K562 (cell line): ENCODE results near the gene TBC1D2. TPM values are rescaled to one million over a fixed set of nuclear protein-coding genes. Genes with fewer than 3 reads are reported as not detected.

Source experiments
- BHLHE40 ChIP-seq: IDR thresholded peaks from 2 replicates; pipeline ENCODE4 v1.6.1; 2011; ENCODE audit warnings: low read length, improper control_type of control experiment
- CBFA2T3 ChIP-seq: fragments of 450-650 bp; IDR thresholded peaks from 2 replicates; pipeline ENCODE4 v1.6.1; 2017
- CHAMP1 ChIP-seq: fragments of 450-650 bp; IDR thresholded peaks from 2 replicates; pipeline ENCODE4 v1.6.1; 2016; ENCODE audit warnings: mild to moderate bottlenecking
- CHD4 ChIP-seq: fragments of 200-600 bp; sonication (generic); IDR thresholded peaks from 3 replicates; pipeline ENCODE4 v1.6.1; 2012; ENCODE audit warnings: low read depth, mild to moderate bottlenecking, mixed read lengths, low read length, inconsistent platforms; ENCODE audit not compliant: insufficient read depth, insufficient replicate concordance, poor library complexity, severe bottlenecking
- CTCFL ChIP-seq: IDR thresholded peaks from 2 replicates; pipeline ENCODE4 v1.6.1; 2011; ENCODE audit warnings: borderline replicate concordance, low read depth, mild to moderate bottlenecking, moderate library complexity, low read length; ENCODE audit not compliant: insufficient read depth, poor library complexity, severe bottlenecking
- DIDO1 ChIP-seq: fragments of 450-650 bp; IDR thresholded peaks from 2 replicates; pipeline ENCODE4 v1.6.1; 2016; ENCODE audit warnings: low read depth, missing biosample characterization, missing genetic modification characterization
- EP300 ChIP-seq: IDR thresholded peaks from 2 replicates; pipeline ENCODE4 v1.6.1; 2012; ENCODE audit warnings: low read length, improper control_type of control experiment
- FOXA1 ChIP-seq: fragments of 450-650 bp; IDR thresholded peaks from 2 replicates; pipeline ENCODE4 v1.6.1; 2016; ENCODE audit warnings: mild to moderate bottlenecking, borderline replicate concordance
- FOXK2 ChIP-seq, 2 experiments: fragments of 450-650 bp; IDR thresholded peaks in 1 of 2; conservative IDR thresholded peaks in 1 of 2; 2 replicates each; pipeline ENCODE4 v1.6.1; 2016; ENCODE audit warnings: low read depth in 2 of 2, mild to moderate bottlenecking in 1 of 2
- GATAD2B ChIP-seq: fragments of 450-650 bp; IDR thresholded peaks from 2 replicates; pipeline ENCODE4 v1.6.1; 2017; ENCODE audit warnings: mild to moderate bottlenecking, borderline replicate concordance
- KAT7 ChIP-seq: sonication (generic); formaldehyde crosslinking; IDR thresholded peaks from 2 replicates; pipeline ENCODE4 v1.8.0; 2022; ENCODE audit warnings: missing genetic modification reagents, mild to moderate bottlenecking, borderline replicate concordance
- MLLT1 ChIP-seq, 2 experiments: fragments of 450-650 bp; IDR thresholded peaks; 2 replicates each; pipeline ENCODE4 v1.6.1; 2016
- SMAD1 ChIP-seq: fragments of 150-350 bp; IDR thresholded peaks from 2 replicates; pipeline ENCODE4 v1.6.1; 2014; ENCODE audit warnings: low read length, low read depth; ENCODE audit not compliant: partially characterized antibody
- SMARCB1 ChIP-seq: IDR thresholded peaks from 2 replicates; pipeline ENCODE4 v1.6.1; 2011; ENCODE audit warnings: improper control_type of control experiment, low read depth; ENCODE audit not compliant: insufficient read length
- SNAPC5 ChIP-seq: fragments of 250-450 bp; sonication (Bioruptor Pico); IDR thresholded peaks from 2 replicates; pipeline ENCODE4 v1.8.0; 2021; ENCODE audit warnings: moderate library complexity, mild to moderate bottlenecking, inconsistent platforms
- SRSF1 ChIP-seq: fragments of 200-400 bp; formaldehyde crosslinking; IDR thresholded peaks from 2 replicates; pipeline ENCODE4 v1.6.1; 2017; ENCODE audit warnings: mild to moderate bottlenecking, low read depth, low read length, moderate library complexity
- STAG1 ChIP-seq: sonication (generic); formaldehyde crosslinking; IDR thresholded peaks from 2 replicates; pipeline ENCODE4 v1.5.0; 2020; ENCODE audit warnings: missing genetic modification reagents, borderline replicate concordance
- ZBTB17 ChIP-seq: fragments of 450-650 bp; formaldehyde crosslinking; IDR thresholded peaks from 2 replicates; pipeline ENCODE4 v1.4.0; 2020; ENCODE audit warnings: mild to moderate bottlenecking
- ZNF639 ChIP-seq, 2 experiments: fragments of 200-800 bp in 1 of 2; sonication (Bioruptor generic) in 1 of 2; sonication (generic) in 1 of 2; formaldehyde crosslinking in 1 of 2; IDR thresholded peaks in 1 of 2; conservative IDR thresholded peaks in 1 of 2; 2 replicates each; pipeline versions ENCODE4 v1.5.0 to v1.6.1; 2016 to 2020; ENCODE audit warnings: missing compliant biosample characterization in 1 of 2, missing genetic modification characterization in 1 of 2, missing genetic modification reagents in 1 of 2
- polyA plus RNA-seq, 8 experiments: library from polyadenylated mRNA; depleted of rRNA in 4 of 8; stranded (reverse) in 5 of 8; unstranded in 3 of 8; fragments of >200 nt; fragmentation: Nextera tagmentation in 2 of 8; fragmentation: Illumina TruSeq in 1 of 8; extraction: Ambion mirVana in 2 of 8; extraction: Trizol in 1 of 8; gene quantifications; 2 replicates each; pipeline versions ENCODE4 v1.2.1 to v1.2.3, GENCODE V29; 2011 to 2014; ENCODE audit warnings: inconsistent platforms in 1 of 8, missing spikeins in 1 of 8
- total RNA-seq, 7 experiments: library from RNA; depleted of rRNA in 6 of 7; stranded (reverse); fragments of >200 nt in 6 of 7; fragmentation: Illumina TruSeq in 2 of 7; extraction: Trizol in 2 of 7; gene quantifications; 2 replicates each; pipeline versions ENCODE4 v1.2.1 to v1.2.3, GENCODE V29; 2011 to 2021; ENCODE audit warnings: low replicate concordance in 1 of 7

Gene TBC1D2
- total and polyA plus RNA-seq, 9 of the 15 experiments (the other 6 are each of a cell fraction or from before 2014, with no cell fraction given), result 0.10 to 7.0 (median 2.5) TPM

GRCh38 chr9:98225015-98225442, 30.4 kb downstream of the TBC1D2 start (continued):
- peak; percentile 60; the same call in 1 of the 2 replicates for TF ChIP-seq KAT7 (CRISPR knock-in tag)
- no peak for TF ChIP-seq STAG1
- TF ChIP-seq SNAPC5 (CRISPR knock-in tag), result no peak
- TF ChIP-seq SMAD1, result peak; percentile 89
- peak in 1 of 2 experiments; percentile 91; a peak in 2 of 4 replicates for TF ChIP-seq MLLT1 (IDR thresholded peaks at IDR 0.05)
- TF ChIP-seq BHLHE40, result peak; percentile 32; the same call in 1 of the 2 replicates
- TF ChIP-seq DIDO1 (tag), result no peak
- TF ChIP-seq CHAMP1, result peak; percentile 91; the same call in 1 of the 2 replicates
- TF ChIP-seq CTCFL, result no peak
- TF ChIP-seq EP300, result peak; percentile 97
- no peak for TF ChIP-seq SRSF1
- TF ChIP-seq ZNF639 (CRISPR knock-in tag; conservative IDR thresholded peaks at IDR 0.05 in 1 of 2, IDR thresholded peaks at IDR 0.05 in 1 of 2), result peak in 1 of 2 experiments; percentile 82; a peak in 2 of 4 replicates
- peak; percentile 95 for TF ChIP-seq GATAD2B
- TF ChIP-seq ZBTB17 (CRISPR knock-in tag), result 0 out of 2 replicates have a peak, but pooled peaks have one; percentile 34
- no peak for TF ChIP-seq FOXA1
- TF ChIP-seq CBFA2T3, result peak; percentile 99
- TF ChIP-seq SMARCB1, result peak; percentile 56
- TF ChIP-seq FOXK2 (conservative IDR thresholded peaks at IDR 0.05 in 1 of 2, IDR thresholded peaks at IDR 0.05 in 1 of 2; ENCODE audit: low read depth in 2 of 2), result peak; percentile 73 to 81; a peak in 3 of 4 replicates
- TF ChIP-seq CHD4, result no peak
